ENCODE data around the gene TXLNG.

TXLNG gene

DNA sequence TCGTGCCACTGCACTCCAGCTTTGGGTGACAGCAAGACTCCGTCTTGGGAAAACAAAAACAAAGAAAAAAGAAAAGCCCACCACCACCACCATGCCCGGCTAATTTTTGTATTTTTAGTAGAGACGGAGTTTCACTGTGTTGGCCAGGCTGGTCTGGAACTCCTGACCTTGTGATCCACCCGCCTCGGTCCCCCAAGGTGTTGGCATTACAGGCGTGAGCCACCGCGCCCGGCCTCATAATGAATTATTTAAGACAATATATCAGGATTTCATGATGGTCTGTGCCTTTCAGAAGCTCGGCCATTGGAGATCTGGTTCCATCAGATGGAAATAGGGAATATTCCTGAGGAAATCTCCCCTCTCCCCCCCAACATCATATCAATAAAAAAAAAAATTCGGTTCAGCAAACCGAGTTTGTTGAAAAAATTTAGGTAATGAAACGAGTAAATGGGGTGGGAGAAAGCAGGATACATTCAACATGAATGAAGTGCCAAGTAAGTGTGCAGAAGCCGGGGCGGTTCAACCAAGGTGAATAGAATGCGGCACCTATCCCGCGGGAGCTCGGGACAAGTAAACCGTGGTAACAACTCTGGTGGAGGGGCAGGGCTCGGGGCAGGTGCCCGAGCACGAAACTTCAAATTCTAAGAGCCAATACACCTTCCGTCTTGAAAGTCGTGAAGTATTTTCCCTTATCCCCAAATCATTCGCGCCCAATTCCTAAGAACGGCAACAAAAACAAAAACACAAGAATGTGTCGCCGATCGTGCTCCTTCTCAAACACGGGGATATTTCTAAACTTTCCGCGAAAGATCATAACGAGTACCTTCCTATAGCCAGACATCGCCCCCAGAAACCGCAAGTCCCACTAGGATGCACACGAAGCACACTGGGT, 773 bp upstream of the TXLNG start:
- in situ Hi-C loops (cut with HindIII; ENCODE audit: low sequenced_read_pairs) = no loop called here

DNA sequence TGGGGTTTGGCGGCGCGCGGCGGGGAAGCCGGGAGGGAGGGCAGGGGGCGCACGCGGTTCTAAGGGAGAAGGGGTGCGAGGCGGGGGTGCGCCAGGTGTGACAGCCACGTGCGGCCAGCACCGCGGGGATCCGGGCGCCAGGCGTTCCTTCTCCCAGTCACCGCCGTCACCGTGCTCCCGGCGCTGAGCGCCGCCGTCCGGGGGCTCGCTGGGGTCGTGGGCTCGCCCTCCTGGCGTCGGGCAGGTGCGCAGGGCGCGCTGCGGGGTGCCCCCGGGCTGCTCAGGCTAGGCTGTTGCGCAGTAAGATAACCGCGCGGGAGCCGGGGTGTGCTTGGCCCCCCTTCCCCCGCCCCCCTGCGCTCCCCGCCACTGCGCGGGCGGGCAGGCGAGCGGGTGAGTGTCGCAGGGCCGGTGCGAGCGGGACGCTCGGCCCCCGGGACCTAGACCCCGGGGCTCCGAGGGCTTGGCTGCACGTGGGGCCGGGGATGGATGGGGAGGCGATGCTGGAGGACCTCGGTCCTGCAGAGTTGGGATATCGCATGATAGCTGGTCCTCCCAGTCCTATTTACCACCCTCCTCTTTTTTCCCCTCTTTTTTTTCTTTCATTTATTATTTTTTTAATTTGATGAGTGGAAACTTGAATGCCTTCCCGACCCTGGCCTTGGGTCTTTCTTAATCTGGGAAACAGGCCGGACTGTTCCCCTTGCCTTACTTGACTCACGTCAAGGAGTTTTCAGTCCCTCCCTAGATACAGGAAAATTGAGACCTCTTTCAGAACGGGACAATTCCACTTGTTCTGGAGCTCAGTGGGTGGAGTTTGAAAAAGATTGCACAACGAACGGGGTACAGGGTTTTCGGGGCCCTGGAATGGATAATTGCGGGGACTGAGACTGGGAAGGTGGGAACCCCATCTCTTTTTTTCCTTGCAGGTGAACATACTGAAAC, 797 bp downstream of the TXLNG start:
- in situ Hi-C loops (cut with HindIII; ENCODE audit: low sequenced_read_pairs) = no loop called here

DNA sequence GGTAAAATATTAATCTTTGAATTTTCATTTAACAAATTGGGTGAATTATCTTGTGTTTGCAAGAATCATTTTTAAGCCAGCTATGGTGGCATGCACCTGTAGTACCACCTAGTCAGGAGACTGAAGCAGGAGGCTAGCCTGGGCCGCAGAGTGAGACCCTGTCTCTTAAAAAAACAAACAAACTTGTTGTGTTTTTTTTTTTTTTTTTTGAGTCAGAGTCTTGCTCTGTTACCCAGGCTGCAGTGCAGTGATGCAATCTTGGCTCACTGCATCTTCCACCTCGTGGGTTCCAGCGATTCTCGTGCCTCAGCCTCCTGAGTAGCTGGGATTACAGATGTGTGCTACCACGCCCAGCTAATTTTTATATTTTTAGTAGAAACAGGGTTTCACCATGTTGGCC, 2.2 kb downstream of the TXLNG start:
- in situ Hi-C loops (cut with HindIII; ENCODE audit: low sequenced_read_pairs) = no loop called here

DNA sequence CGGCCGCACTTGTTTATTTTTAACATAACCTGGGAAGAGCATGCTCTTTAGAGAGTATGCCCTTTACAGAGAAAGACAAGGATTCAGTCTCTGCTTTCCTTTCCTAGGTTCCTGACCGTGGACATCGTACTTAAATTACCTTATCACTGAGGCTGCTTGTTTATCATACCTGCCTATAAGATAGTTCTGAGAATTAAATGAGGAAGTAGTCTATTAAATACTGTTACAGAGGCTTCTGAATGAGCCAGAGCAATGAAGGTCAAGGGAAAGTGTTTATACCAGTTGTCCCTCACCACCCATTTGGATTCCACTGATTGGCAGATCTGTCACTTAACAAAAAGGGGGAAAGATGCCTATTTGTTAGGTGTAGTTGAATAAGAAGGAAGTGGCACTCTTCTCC, 10.0 kb downstream of the TXLNG start:
- in situ Hi-C loops (cut with HindIII; ENCODE audit: low sequenced_read_pairs) = no loop called here

DNA sequence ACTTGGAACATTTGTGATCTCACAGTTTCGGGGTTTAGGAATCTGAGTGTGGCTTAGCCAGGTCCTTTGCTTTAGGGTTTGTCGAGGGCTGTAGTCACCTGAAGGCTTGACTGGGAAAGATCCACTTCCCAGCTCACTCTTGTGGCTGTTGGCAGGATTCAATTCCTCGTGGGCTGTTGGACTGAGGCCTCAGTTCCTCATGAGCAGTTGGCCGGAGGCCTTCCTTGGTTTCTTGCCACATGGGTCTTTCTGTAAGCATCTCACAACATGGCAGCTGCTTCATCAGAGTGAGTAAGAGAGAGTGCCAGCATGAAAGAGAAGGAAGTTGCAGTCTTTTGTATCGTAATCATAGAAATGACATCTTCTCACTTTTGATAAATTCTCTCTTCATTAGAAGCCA, 11.1 kb downstream of the TXLNG start:
- in situ Hi-C loops (cut with HindIII; ENCODE audit: low sequenced_read_pairs) = no loop called here

DNA sequence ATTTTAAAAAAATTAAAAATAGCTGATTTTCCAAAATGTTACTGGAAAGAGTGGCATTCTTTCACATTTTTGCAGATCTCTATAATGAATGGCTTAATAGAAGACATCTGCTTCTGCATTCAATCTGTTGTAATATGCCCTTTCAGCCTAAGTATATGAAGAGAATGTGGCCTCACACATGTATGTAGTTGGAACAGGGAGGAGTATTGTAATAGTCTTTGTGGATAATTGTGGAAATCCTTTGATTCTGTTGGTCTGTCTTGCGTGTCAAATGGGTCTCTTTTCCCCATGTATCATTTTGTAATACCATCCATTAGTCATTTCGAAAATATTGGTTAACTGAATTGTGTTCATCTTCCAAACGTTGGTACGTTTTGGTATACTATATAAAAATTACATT, 11.6 kb downstream of the TXLNG start:
- in situ Hi-C loops (cut with HindIII; ENCODE audit: low sequenced_read_pairs) = no loop called here

DNA sequence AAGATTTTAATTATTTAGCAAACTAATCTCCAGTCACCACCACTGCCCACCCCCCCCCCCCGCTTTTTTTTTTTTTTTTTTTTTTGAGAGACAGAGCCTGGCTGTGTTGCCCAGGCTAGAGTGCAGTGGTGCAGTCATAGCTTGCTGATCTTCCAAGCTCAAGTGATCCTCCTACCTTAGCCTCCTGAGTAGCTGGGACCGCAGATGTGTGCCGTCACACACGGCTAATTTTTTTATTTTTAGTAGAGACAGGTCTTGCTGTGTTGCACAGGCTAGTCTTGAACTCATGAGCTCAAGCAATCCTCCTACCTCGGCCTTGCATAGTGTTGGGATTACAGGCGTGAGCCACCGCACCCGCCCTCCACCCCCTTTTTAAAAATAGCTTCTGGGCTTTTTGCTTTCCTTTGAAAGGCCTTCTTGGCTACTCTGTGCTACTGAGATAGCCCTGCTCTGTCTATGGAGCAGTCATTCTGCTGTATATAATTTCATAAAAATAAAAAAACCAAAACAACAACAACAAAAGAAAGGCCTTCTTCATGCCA, 18.7 kb downstream of the TXLNG start:
- in situ Hi-C loops (cut with HindIII; ENCODE audit: low sequenced_read_pairs) = no loop called here

DNA sequence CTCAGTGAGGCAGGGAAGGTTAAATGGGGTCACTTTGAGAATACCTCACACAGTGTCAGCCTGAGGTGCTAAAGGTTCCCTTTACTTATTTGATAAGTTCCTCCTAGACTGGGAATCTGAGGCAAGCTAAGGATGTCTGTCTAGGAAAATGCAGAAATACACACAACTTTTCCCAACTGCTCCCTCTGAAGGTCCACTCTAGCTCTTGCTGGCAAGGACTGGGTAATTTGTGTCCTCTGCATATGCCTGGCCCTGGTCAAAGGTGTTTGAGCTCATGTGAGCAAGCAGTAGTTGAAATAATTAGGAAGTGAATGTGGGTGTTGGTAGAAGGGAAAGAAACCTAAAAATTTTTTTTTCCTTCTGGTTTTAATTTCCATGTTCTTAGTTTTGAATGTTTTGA, 21.3 kb downstream of the TXLNG start:
- in situ Hi-C loops (cut with HindIII; ENCODE audit: low sequenced_read_pairs) = no loop called here

DNA sequence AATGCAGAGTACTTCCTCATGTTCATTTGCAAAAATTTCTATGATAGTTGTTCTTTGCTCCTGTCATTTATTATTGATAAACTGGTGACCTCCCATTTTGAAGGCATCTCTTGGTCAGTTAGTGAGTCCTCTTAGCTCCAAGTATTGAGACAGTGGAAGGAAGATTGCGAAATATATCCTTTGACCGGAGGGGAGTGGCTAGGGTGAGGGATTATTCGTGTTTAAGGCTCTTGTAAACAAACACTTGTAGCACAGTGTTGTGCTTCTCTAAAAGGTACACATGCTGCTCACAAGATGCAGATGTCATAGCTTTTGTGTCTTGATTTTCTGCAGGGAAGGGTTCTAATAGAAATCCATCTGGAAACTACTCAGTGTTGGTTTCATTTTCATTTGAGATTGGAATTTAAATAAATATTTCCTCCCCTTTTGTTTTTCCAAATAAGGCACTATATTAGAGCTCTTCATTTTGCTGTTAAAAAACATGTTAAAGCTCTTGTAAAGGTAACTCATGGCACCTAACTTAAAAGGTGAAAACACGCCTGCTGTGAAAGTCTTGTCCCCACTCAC, 21.8 kb downstream of the TXLNG start:
- in situ Hi-C loops (cut with HindIII; ENCODE audit: low sequenced_read_pairs) = no loop called here

DNA sequence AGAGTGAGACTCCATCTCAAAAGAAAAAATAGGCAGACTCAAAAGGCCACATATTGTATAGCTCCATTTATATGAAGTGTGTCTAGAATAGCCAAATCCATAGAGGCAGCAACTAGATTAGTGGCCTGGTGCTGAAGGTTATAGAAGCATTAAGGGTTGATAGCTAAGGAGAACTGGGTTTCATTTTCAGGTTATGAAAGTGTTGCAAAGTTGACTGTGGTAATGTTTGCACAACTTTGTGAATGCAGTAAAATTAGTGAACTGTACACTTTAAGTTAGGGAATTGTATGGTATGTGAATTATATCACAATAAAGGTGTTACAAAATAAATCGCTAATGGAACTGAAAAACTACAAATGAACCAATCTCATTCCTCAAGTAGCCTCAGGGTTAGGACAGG, 28.3 kb downstream of the TXLNG start:
- in situ Hi-C loops (cut with HindIII; ENCODE audit: low sequenced_read_pairs) = no loop called here

DNA sequence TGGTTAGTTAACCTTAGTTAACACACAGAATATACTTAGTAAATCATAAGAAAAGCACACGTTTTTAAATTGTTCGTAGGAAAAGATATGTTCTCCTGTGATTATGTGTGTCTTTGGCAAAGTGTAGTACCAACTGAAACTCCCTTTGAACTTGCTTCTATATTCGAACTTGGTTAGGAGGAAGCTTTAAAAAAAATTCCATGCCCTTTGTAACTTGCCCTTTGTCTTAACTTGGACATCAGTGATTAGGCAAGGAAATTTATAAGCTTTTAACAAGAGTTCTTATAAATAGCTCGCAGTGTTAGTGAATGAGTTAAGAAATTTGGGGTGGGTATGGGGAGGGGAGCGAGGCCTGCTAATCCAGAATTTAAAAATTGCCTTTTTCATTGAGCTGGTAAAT, 33.4 kb downstream of the TXLNG start:
- in situ Hi-C loops (cut with HindIII; ENCODE audit: low sequenced_read_pairs) = loop anchor here (5.0 kb wide), 1 partner anchor 233 kb away; no protein-coding TSS in a partner anchor

DNA sequence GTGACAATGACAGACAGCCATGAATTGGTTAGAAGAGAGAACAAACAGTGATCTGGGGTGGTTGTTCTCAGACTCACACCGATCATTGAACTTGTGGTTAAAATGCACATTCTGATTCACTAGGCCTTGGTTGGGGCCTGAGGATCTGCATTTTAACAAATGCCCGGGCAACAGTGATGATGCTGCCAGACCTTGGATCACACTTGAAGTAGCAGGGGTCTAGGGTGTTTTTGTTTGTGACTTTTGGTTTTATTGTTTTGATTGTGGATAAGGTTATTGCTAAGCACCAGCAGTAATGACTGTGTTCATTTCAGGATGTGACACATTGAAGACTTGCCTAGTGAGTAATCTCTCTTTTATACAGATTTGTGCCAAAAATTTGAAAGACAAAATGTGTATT, 36.5 kb downstream of the TXLNG start:
- in situ Hi-C loops (cut with HindIII; ENCODE audit: low sequenced_read_pairs) = loop anchor here (5.0 kb wide), 1 partner anchor 230 kb away; no protein-coding TSS in a partner anchor

DNA sequence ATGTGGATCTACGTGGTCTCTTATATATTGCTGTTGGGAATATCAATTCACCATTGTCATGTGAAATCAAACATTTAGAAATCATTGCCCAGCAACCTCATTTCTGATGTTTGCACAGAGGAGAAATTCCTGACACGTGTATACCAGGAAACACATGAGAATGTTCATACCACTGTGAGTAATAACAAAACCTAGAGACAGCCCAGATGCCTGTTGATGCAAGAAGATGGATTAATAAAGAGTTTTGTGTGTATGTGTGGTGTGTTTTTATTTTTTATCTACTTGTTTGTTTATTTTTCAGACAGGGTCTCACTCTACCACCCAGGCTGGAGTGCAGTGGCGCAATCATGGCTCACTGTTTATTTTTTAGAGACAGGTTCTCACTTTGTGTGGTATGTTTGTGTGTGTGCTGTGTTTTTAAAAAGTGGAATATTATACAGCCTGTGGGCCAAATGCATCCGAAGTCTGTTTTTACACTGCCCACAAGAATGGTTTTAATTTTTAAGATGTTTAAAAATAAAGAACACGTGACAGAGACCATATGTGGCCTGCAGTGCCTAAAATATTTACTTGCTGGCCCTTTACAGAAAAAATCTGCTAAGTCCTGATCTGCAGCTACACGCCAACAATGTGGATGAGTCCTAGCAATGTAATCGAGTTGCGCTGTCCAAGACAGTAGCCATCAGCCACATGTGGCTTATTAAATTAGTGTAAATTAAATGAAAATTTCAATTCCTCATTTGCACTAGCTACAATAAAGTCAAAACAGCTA, 39.2 kb downstream of the TXLNG start:
- in situ Hi-C loops (cut with HindIII; ENCODE audit: low sequenced_read_pairs) = loop anchor here (5.0 kb wide), 1 partner anchor 103 kb away; no protein-coding TSS in a partner anchor

DNA sequence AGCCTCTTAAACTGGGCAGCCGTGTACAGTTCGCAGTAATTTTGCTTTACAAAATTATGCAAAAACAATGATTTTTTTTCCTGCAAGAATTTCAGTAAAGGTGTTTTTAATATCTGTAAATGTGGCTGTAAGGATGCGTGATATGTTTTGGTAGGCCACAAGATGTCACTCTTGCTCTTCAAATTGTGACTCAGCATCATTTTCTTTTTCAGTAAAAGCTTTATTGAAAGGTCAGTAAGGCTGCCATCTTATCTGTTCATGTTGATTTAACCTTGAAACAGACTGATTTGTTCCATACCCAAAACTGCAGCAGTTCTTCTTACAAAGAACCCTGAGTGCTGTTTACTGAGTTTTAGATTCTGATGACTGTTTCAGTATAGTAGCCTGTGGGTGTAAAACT, 39.9 kb downstream of the TXLNG start:
- in situ Hi-C loops (cut with HindIII; ENCODE audit: low sequenced_read_pairs) = loop anchor here (5.0 kb wide), 1 partner anchor 104 kb away; no protein-coding TSS in a partner anchor

DNA sequence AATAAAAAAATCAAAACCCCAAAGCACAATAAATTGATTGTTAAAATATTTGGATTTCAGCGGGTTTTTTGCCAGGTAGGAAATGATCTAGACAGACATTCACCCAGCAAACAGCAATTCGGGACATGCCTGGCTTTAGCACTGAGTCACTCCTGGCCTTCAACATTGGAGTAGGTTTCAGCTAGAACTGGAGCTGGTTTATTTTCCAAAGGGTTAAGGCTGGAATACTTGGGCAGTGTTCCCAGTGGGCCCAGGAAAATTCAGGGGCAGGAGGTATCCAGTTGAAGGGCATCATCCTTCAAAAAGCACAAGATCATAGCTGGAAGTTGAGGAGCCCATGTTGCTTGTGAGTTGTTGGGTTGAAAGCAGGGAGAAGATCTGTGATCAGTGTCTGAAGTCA, 41.0 kb downstream of the TXLNG start:
- in situ Hi-C loops (cut with HindIII; ENCODE audit: low sequenced_read_pairs) = loop anchor here (5.0 kb wide), 1 partner anchor 105 kb away; no protein-coding TSS in a partner anchor

DNA sequence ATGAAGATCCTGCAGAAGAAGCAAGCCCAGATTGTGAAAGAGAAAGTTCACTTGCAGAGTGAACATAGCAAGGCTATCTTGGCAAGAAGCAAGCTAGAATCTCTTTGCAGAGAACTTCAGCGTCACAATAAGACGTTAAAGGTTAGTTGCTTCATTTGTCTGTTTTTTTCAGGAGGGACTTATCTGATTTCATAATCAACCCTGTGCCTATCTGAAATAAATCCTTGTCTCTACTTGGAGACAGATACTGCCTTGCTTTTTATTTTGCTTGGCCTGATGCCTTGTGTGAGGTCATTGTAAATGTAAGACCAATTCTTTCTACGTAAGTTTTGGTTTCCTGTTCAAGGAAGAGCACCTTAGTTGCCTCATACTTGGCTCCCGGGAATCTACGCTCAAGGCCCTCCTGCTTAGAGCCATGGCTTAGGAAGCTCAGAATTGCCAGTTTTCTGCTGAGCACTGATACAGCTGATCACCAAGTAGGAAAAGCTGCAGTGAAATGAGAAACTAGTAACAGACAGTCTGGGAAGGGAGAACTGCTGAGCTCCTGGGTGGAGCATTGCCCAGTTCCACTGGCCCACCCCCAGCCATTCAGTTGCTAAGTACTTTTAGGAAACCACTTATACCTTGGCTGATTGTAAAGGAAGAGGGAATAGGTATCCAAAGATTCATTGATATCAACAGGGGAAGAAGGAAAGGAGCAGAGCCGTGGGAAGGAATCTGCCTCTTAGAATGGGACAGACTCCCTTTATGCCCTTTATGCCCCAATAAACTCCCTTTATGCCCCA, 42.0 kb downstream of the TXLNG start:
- in situ Hi-C loops (cut with HindIII; ENCODE audit: low sequenced_read_pairs) = loop anchor here (5.0 kb wide), 1 partner anchor 106 kb away; no protein-coding TSS in a partner anchor

DNA sequence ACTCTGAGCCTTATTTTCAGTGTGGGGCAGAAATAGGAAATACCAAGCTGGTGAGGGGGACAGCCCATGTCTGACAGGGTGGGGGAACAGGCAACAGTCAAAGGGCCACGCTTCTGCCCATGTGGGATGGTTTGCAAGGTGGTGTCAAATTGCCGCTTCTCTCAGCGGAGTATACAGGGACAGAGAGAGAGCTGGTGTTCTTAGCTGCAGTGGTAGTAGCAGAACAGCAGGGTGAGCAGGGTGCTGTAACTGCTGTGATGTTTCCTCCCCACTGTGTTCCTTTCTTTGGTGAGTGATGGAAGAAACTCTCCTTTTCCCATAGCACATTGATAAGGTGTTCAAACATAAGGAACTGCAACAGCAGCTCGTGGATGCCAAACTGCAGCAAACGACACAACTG, 46.0 kb downstream of the TXLNG start:
- in situ Hi-C loops (cut with HindIII; ENCODE audit: low sequenced_read_pairs) = no loop called here

DNA sequence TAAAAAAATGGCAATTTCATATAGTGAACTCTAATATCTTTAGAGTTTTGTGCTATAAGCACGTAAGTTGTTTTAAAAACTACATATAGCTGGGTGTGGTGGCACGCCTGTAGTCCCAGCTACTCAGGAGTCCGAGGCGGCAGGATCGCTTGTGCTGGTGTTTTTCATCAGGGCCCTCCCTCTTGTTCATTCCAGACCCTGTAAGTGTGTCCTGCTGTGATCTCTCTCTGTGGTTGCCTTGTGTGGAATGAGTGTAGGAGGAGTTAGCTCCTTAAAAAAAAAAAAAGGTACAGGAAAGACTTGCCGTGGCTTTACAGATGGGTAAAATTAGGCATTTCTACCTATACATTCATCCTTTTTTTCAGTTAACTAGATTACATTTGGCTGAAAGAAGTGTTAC, 48.5 kb downstream of the TXLNG start:
- in situ Hi-C loops (cut with HindIII; ENCODE audit: low sequenced_read_pairs) = no loop called here

DNA sequence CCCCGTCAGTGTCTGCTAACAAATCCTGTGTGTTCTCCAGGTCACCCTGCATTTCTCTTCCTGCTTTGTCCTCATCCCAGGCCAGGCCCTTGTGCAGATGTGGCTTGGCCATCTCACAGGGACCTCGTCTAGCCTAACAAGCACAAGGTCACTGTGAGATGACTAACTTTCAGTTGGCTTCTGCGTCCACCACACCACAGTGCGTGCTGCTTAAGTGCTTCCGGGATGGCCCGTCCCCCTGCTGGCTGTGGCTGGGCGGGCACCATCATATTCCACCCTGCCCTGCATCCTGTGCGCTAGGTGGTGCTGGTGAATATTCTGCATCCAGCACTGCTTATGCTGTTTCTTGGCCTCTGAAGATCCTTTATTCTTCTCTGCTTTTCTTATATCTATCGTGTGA, 50.1 kb downstream of the TXLNG start:
- in situ Hi-C loops (cut with HindIII; ENCODE audit: low sequenced_read_pairs) = no loop called here
